GM23338 (cell line): Measurements from ENCODE around the gene TMEM143. TPM values are rescaled to one million over a fixed set of nuclear protein-coding genes. Genes with fewer than 3 reads are reported as not detected.

Source experiments
- ATAC-seq: fragments of 200-7000 bp; cut with Tn5 transposase; 3 replicates; pipeline ENCODE4 v1.9.1; 2020
- DNase-seq: peaks from one replicate; pipeline ENCODE4 v3.0.0-alpha.2; 2015; ENCODE audit warnings: low spot score
- H2AFZ ChIP-seq: fragments of 200-600 bp; sonication (generic); 2 replicates; pipeline ENCODE4 v1.8.0; 2016; ENCODE audit warnings: antibody characterized with exemption, mild to moderate bottlenecking, moderate library complexity
- H3F3A ChIP-seq: fragments of 200-600 bp; sonication (generic); replicated peaks from 2 replicates; pipeline ENCODE4 v1.8.0; 2017; ENCODE audit warnings: antibody characterized with exemption, mixed run types, low read depth
- H3K27ac ChIP-seq: fragments of 200-600 bp; sonication (generic); 2 replicates; pipeline ENCODE4 v1.6.1; 2016; ENCODE audit warnings: low read depth
- H3K27me3 ChIP-seq: fragments of 200-600 bp; sonication (generic); 2 replicates; pipeline ENCODE4 v1.8.0; 2016; ENCODE audit warnings: mild to moderate bottlenecking, mixed run types, moderate library complexity; ENCODE audit not compliant: insufficient read depth
- H3K36me3 ChIP-seq: fragments of 200-600 bp; sonication (generic); 2 replicates; pipeline ENCODE4 v1.8.0; 2016; ENCODE audit warnings: mild to moderate bottlenecking; ENCODE audit not compliant: insufficient read depth
- H3K4me1 ChIP-seq: fragments of 200-600 bp; sonication (generic); 2 replicates; pipeline ENCODE4 v1.8.0; 2016; ENCODE audit warnings: mild to moderate bottlenecking, moderate library complexity; ENCODE audit not compliant: insufficient read depth
- H3K4me2 ChIP-seq: fragments of 200-600 bp; sonication (generic); 2 replicates; pipeline ENCODE4 v1.7.1; 2017; ENCODE audit warnings: mixed run types
- H3K4me3 ChIP-seq: fragments of 200-600 bp; sonication (generic); 2 replicates; pipeline ENCODE4 v1.6.1; 2016; ENCODE audit warnings: mixed run types
- H3K79me2 ChIP-seq: fragments of 200-600 bp; sonication (generic); replicated peaks from 2 replicates; pipeline ENCODE4 v1.8.0; 2017; ENCODE audit warnings: mild to moderate bottlenecking; ENCODE audit not compliant: insufficient read depth
- H3K9me2 ChIP-seq: fragments of 200-600 bp; sonication (generic); 2 replicates; pipeline ENCODE4 v1.8.0; 2017; ENCODE audit not compliant: insufficient read depth
- H4K20me1 ChIP-seq: fragments of 200-600 bp; sonication (generic); replicated peaks from 2 replicates; pipeline ENCODE4 v1.8.0; 2017; ENCODE audit warnings: mild to moderate bottlenecking; ENCODE audit not compliant: insufficient read depth
- H3K27ac Mint-ChIP-seq: 2 replicates; pipeline ENCODE4 v1.8.0; 2020; ENCODE audit warnings: inconsistent platforms, mild to moderate bottlenecking, moderate library complexity, mixed read lengths
- H3K27me3 Mint-ChIP-seq: 3 replicates; pipeline ENCODE4 v1.8.0; 2022; ENCODE audit warnings: low read depth, mild to moderate bottlenecking, moderate library complexity, mixed read lengths, inconsistent platforms; ENCODE audit not compliant: insufficient read depth, poor library complexity
- H3K36me3 Mint-ChIP-seq: 3 replicates; pipeline ENCODE4 v1.8.0; 2021; ENCODE audit warnings: low read depth, mild to moderate bottlenecking, inconsistent platforms, moderate library complexity, mixed read lengths
- H3K4me1 Mint-ChIP-seq: 3 replicates; pipeline ENCODE4 v1.8.0; 2020; ENCODE audit warnings: mild to moderate bottlenecking, inconsistent platforms, mixed read lengths
- H3K4me3 Mint-ChIP-seq: 3 replicates; pipeline ENCODE4 v1.8.0; 2021; ENCODE audit warnings: moderate library complexity, mild to moderate bottlenecking, inconsistent platforms, mixed read lengths
- H3K9me3 Mint-ChIP-seq: 3 replicates; pipeline ENCODE4 v1.8.0; 2020; ENCODE audit warnings: moderate library complexity, mild to moderate bottlenecking, inconsistent platforms, mixed read lengths
- CREB1 ChIP-seq: fragments of 250-450 bp; sonication (Bioruptor Pico); IDR thresholded peaks from 2 replicates; pipeline ENCODE4 v1.5.0; 2020; ENCODE audit warnings: low read depth, mild to moderate bottlenecking, moderate library complexity
- CTCF ChIP-seq, 2 experiments: fragments of 200-600 bp in 1 of 2; sonication (generic) in 1 of 2; conservative IDR thresholded peaks; 2 replicates each; pipeline versions ENCODE4 v1.5.1 to v1.6.1; 2016 to 2017; ENCODE audit warnings: antibody characterized with exemption in 2 of 2, low read depth in 2 of 2, mild to moderate bottlenecking in 2 of 2, moderate library complexity in 1 of 2
- ETS1 ChIP-seq: IDR thresholded peaks from 2 replicates; pipeline ENCODE4 v1.6.1; 2016; ENCODE audit warnings: antibody characterized with exemption
- EZH2 ChIP-seq: fragments of 200-600 bp; sonication (generic); IDR thresholded peaks from one replicate; pipeline ENCODE4 v1.8.0; 2017; ENCODE audit warnings: antibody characterized with exemption, mild to moderate bottlenecking, low read depth; ENCODE audit not compliant: unreplicated experiment
- EZH2phosphoT487 ChIP-seq: fragments of 200-600 bp; sonication (generic); IDR thresholded peaks from one replicate; pipeline ENCODE4 v1.8.1; 2018; ENCODE audit warnings: antibody characterized with exemption; ENCODE audit not compliant: unreplicated experiment
- JUNB ChIP-seq: IDR thresholded peaks from one replicate; pipeline ENCODE4 v1.6.1; 2016; ENCODE audit warnings: antibody characterized with exemption; ENCODE audit not compliant: unreplicated experiment
- NANOG ChIP-seq: IDR thresholded peaks from 2 replicates; pipeline ENCODE4 v1.6.1; 2016; ENCODE audit warnings: antibody characterized with exemption, borderline replicate concordance
- POLR2AphosphoS5 ChIP-seq: IDR thresholded peaks from 2 replicates; pipeline ENCODE4 v1.6.1; 2016; ENCODE audit warnings: antibody characterized with exemption, low read depth
- STAT1 ChIP-seq: IDR thresholded peaks from one replicate; pipeline ENCODE4 v1.6.1; 2016; ENCODE audit warnings: antibody characterized with exemption; ENCODE audit not compliant: unreplicated experiment
- ZNF331 ChIP-seq: fragments of 250-450 bp; sonication (Bioruptor Pico); IDR thresholded peaks from 2 replicates; pipeline ENCODE4 v1.5.0; 2020; ENCODE audit warnings: low read depth, mild to moderate bottlenecking, moderate library complexity
- polyA plus RNA-seq: library from polyadenylated mRNA; unstranded; fragments of >200 nt; fragmentation: Nextera tagmentation; extraction: Ambion mirVana; gene quantifications from 2 replicates; pipeline ENCODE4 v1.2.1, GENCODE V29; 2016
- total RNA-seq: library from RNA; depleted of rRNA; stranded (reverse); fragments of >200 nt; shearing (Covaris generic); gene quantifications from 2 replicates; pipeline ENCODE4 v1.2.3, GENCODE V29; 2014

The TMEM143 gene
- total and polyA plus RNA-seq, 2 experiments from 2014 or later = 12.8 to 15.0 TPM

- peak overlapping the region; percentile 86 for H3K27ac ChIP-seq
- peaks cover 15% of the 10 kb centered on the region for H3K36me3 ChIP-seq
- Mint-ChIP-seq H3K36me3 (peaks cover 30% of the 10 kb centered on the region), H3K27ac (peak overlapping the region; percentile 83), H3K9me3 (peaks cover 7% of the 10 kb centered on the region), H3K4me1 (peaks cover 23% of the 10 kb centered on the region; the same call in 2 of the 3 replicates), H3K4me3 (peak overlapping the region; percentile 74), H3K27me3 (peaks cover 19% of the 10 kb centered on the region)
- peak overlapping the region; percentile 56 for H3K4me3 ChIP-seq
- peaks cover 21% of the 10 kb centered on the region; the same call in 1 of the 2 replicates for H3F3A ChIP-seq
- peaks cover 18% of the 10 kb centered on the region; the same call in 1 of the 2 replicates for H3K4me1 ChIP-seq
- DNase-seq (peak; percentile 91), ATAC-seq (peak; percentile 68)
- TF ChIP-seq STAT1 (no peak), ZNF331 (CRISPR knock-in tag) (no peak), NANOG (no peak), JUNB (no peak), ETS1 (no peak), CTCF (conservative IDR thresholded peaks at IDR 0.05; ENCODE audit: low read depth in 2 of 2) (peak; percentile 94 to 98), EZH2 (no peak), CREB1 (CRISPR knock-in tag) (no peak; the same call in 1 of the 2 replicates), POLR2AphosphoS5 (peak; percentile 13)
- 0 out of 2 replicates have a peak, but pooled peaks cover 2% of the 10 kb centered on the region for H3K79me2 ChIP-seq
- no peaks in the 10 kb centered on the region for H3K9me2 ChIP-seq
- peak overlapping the region; percentile 56 for H2AFZ ChIP-seq
- no peaks in the 10 kb centered on the region for H3K27me3 ChIP-seq
- H3K4me2 ChIP-seq = peak overlapping the region; percentile 77
- H4K20me1 ChIP-seq = peaks cover 6% of the 10 kb centered on the region; the same call in 1 of the 2 replicates
These were observed 72.8 kb downstream of the TMEM143 start for GRCh38 chr19:48290771-48291488.

GRCh38 chr19:48290401-48290770 lies 73.4 kb downstream of the TMEM143 start:
- H2AFZ ChIP-seq = peak overlapping the region; percentile 58; the same call in 1 of the 2 replicates
- H4K20me1 ChIP-seq = peaks cover 7% of the 10 kb centered on the region; the same call in 1 of the 2 replicates
- H3F3A ChIP-seq = peaks cover 23% of the 10 kb centered on the region; the same call in 1 of the 2 replicates
- Mint-ChIP-seq H3K27ac (0 out of 2 replicates have a peak overlapping the region, but pooled peaks have one; percentile 56), H3K4me1 (peaks cover 19% of the 10 kb centered on the region; the same call in 2 of the 3 replicates), H3K4me3 (peak overlapping the region; percentile 74), H3K9me3 (peaks cover 7% of the 10 kb centered on the region), H3K36me3 (peaks cover 35% of the 10 kb centered on the region), H3K27me3 (peaks cover 19% of the 10 kb centered on the region)
- peaks cover 18% of the 10 kb centered on the region; the same call in 1 of the 2 replicates for H3K4me1 ChIP-seq
- H3K27ac ChIP-seq = peak overlapping the region; percentile 88; the same call in 1 of the 2 replicates
- TF ChIP-seq POLR2AphosphoS5 (peak; percentile 22; the same call in 1 of the 2 replicates), CTCF (conservative IDR thresholded peaks at IDR 0.05; ENCODE audit: low read depth in 2 of 2) (peak in 1 of 2 experiments; percentile 71; a peak in 3 of 4 replicates), EZH2phosphoT487 (no peak)
- H3K36me3 ChIP-seq = peaks cover 21% of the 10 kb centered on the region
- H3K79me2 ChIP-seq = 0 out of 2 replicates have a peak, but pooled peaks cover 2% of the 10 kb centered on the region
- H3K4me2 ChIP-seq = peak overlapping the region; percentile 79
- H3K4me3 ChIP-seq = peak overlapping the region; percentile 56
- H3K9me2 ChIP-seq = no peaks in the 10 kb centered on the region
- ATAC-seq = peak; percentile 88
- DNase-seq = peak; percentile 90
- no peaks in the 10 kb centered on the region for H3K27me3 ChIP-seq
